HCT116 (cell line): ENCODE results near the gene PLEKHG3. TPM values are rescaled to one million over a fixed set of nuclear protein-coding genes. Genes with fewer than 3 reads are reported as not detected.
A peak's percentile ranks its signal among the peaks of the same experiment; 100 is the strongest.

ENCODE experiments used
- ATAC-seq: fragments of 200-7000 bp; cut with Tn5 transposase; 2 replicates; pipeline ENCODE4 v1.9.1; 2020; ENCODE audit warnings: mild to moderate bottlenecking, moderate library complexity
- BruUV-seq: library from RNA; stranded (reverse); fragments of 400-500 nt; replicated peaks from 2 replicates; lab custom pipeline; 2021; lab: Mats Ljungman, UMichigan
- CTCF ChIA-PET: fragments of 300-600 bp; sonication (Branson Sonifier 250); formaldehyde crosslinking; loops from one replicate; lab custom pipeline; 2021; ENCODE audit warnings: antibody characterized with exemption; lab: Charles Lee
- POLR2A ChIA-PET: fragments of 300-600, 350-600 bp; sonication (Branson Sonifier 250); formaldehyde crosslinking; loops from one replicate; lab custom pipeline; 2021; ENCODE audit warnings: antibody characterized with exemption; lab: Charles Lee
- RAD21 ChIA-PET, 2 experiments: fragments of 300-600 bp; sonication (Branson Sonifier 250); formaldehyde crosslinking; loops; one replicate each; lab custom pipeline; 2023; ENCODE audit warnings: low total read pairs in 2 of 2; ENCODE audit not compliant: uncharacterized antibody in 2 of 2, unreplicated experiment in 2 of 2, low non-redundant PET in 1 of 2; lab: Charles Lee
- DNase-seq: peaks from one replicate; pipeline ENCODE4 v3.0.0-alpha.2; 2010; ENCODE audit warnings: low read depth, low spot score
- H2AFZ ChIP-seq: fragments of 200-600 bp; shearing (Covaris generic), sonication (generic); 2 replicates; pipeline ENCODE4 v1.6.1; 2017; ENCODE audit warnings: low read depth, mixed run types, mixed read lengths, antibody characterized with exemption, low read length; ENCODE audit not compliant: poor library complexity, severe bottlenecking
- H3K27ac ChIP-seq: 2 replicates; pipeline ENCODE4 v1.5.1; 2012; ENCODE audit warnings: low read depth, low read length
- H3K27me3 ChIP-seq: fragments of 200-600 bp; sonication (generic); 2 replicates; pipeline ENCODE4 v1.6.1; 2016; ENCODE audit warnings: mixed run types, low read length, mixed read lengths; ENCODE audit not compliant: insufficient read depth
- H3K36me3 ChIP-seq, 2 experiments: fragments of 200-500 bp in 1 of 2; fragments of 200-600 bp in 1 of 2; sonication (Bioruptor generic) in 1 of 2; sonication (generic) in 1 of 2; 2 replicates each; pipeline versions ENCODE4 v1.5.1 to v1.6.1; 2014 to 2016; ENCODE audit warnings: low read length in 2 of 2, inconsistent platforms in 1 of 2, mixed read lengths in 1 of 2, mixed run types in 1 of 2; ENCODE audit not compliant: insufficient read depth in 2 of 2, control insufficient read depth in 1 of 2
- H3K4me1 ChIP-seq, 2 experiments: fragments of 200-600 bp in 1 of 2; sonication (generic) in 1 of 2; 2 replicates each; pipeline versions ENCODE4 v1.5.1 to v1.6.1; 2012 to 2017; ENCODE audit warnings: low read length in 2 of 2, inconsistent platforms in 1 of 2, mild to moderate bottlenecking in 1 of 2, mixed read lengths in 1 of 2, mixed run types in 1 of 2, moderate library complexity in 1 of 2; ENCODE audit not compliant: insufficient read depth in 2 of 2, control insufficient read depth in 1 of 2
- H3K4me2 ChIP-seq: fragments of 200-600 bp; sonication (generic); 2 replicates; pipeline ENCODE4 v1.6.1; 2017; ENCODE audit warnings: mixed run types, low read length, mixed read lengths
- H3K4me3 ChIP-seq, 2 experiments: fragments of 200-600 bp in 1 of 2; sonication (generic) in 1 of 2; replicated peaks in 1 of 2; 2 replicates each; pipeline ENCODE4 v1.5.1; 2011 to 2016; ENCODE audit warnings: low read length in 2 of 2, control low read depth in 1 of 2, low read depth in 1 of 2, mild to moderate bottlenecking in 1 of 2, mixed read lengths in 1 of 2, mixed run types in 1 of 2
- H3K79me2 ChIP-seq: fragments of 200-600 bp; sonication (generic); 2 replicates; pipeline ENCODE4 v1.6.1; 2017; ENCODE audit warnings: mild to moderate bottlenecking, mixed run types, low read length, moderate library complexity, mixed read lengths; ENCODE audit not compliant: insufficient read depth
- H3K9ac ChIP-seq: fragments of 200-600 bp; sonication (generic); 2 replicates; pipeline ENCODE4 v1.6.1; 2016; ENCODE audit warnings: low read length, mixed read lengths
- H3K9me2 ChIP-seq: fragments of 200-600 bp; sonication (generic), shearing (Covaris generic); 2 replicates; pipeline ENCODE4 v1.6.1; 2017; ENCODE audit warnings: mixed run types, mild to moderate bottlenecking, moderate library complexity; ENCODE audit not compliant: insufficient read depth
- H3K9me3 ChIP-seq, 2 experiments: fragments of 200-500 bp in 1 of 2; fragments of 200-600 bp in 1 of 2; sonication (Bioruptor generic) in 1 of 2; sonication (generic) in 1 of 2; 2 replicates each; pipeline ENCODE4 v1.6.1; 2014 to 2017; ENCODE audit warnings: low read length in 2 of 2, mixed read lengths in 2 of 2, inconsistent platforms in 1 of 2, low read depth in 1 of 2, mild to moderate bottlenecking in 1 of 2, mixed run types in 1 of 2, moderate library complexity in 1 of 2; ENCODE audit not compliant: control insufficient read depth in 1 of 2, insufficient read depth in 1 of 2
- H4K20me1 ChIP-seq: fragments of 200-600 bp; sonication (generic), shearing (Covaris generic); 2 replicates; pipeline ENCODE4 v1.6.1; 2017; ENCODE audit warnings: mixed run types, mild to moderate bottlenecking, moderate library complexity; ENCODE audit not compliant: insufficient read depth
- CEBPB ChIP-seq: IDR thresholded peaks from 2 replicates; pipeline ENCODE4 v1.6.1; 2012; ENCODE audit warnings: low read depth
- EGR1 ChIP-seq: IDR thresholded peaks from 2 replicates; pipeline ENCODE4 v1.6.1; 2012; ENCODE audit warnings: low read depth
- EZH2 ChIP-seq: fragments of 200-600 bp; sonication (generic); IDR thresholded peaks from 2 replicates; pipeline ENCODE4 v1.6.1; 2017; ENCODE audit warnings: antibody characterized with exemption, mixed run types
- EZH2phosphoT487 ChIP-seq: fragments of 200-600 bp; IDR thresholded peaks from 2 replicates; pipeline ENCODE4 v1.6.1; 2018; ENCODE audit warnings: antibody characterized with exemption, borderline replicate concordance
- JUND ChIP-seq: IDR thresholded peaks from 2 replicates; pipeline ENCODE4 v1.6.1; 2012
- POLR2A ChIP-seq: IDR thresholded peaks from 2 replicates; pipeline ENCODE4 v1.7.0; 2011; ENCODE audit warnings: borderline replicate concordance; ENCODE audit not compliant: insufficient read depth, insufficient read length; ENCODE audit errors: extremely low read depth
- RAD21 ChIP-seq: IDR thresholded peaks from 2 replicates; pipeline ENCODE4 v1.6.1; 2012; ENCODE audit warnings: low read depth, mild to moderate bottlenecking
- SP1 ChIP-seq: IDR thresholded peaks from 2 replicates; pipeline ENCODE4 v1.6.1; 2012; ENCODE audit warnings: low read depth
- SRF ChIP-seq: IDR thresholded peaks from 2 replicates; pipeline ENCODE4 v1.6.1; 2012; ENCODE audit warnings: low read depth
- YY1 ChIP-seq: IDR thresholded peaks from 2 replicates; pipeline ENCODE4 v1.6.1; 2011; ENCODE audit warnings: low read length, low read depth, moderate library complexity, mild to moderate bottlenecking; ENCODE audit not compliant: insufficient replicate concordance; ENCODE audit errors: extremely low read depth
- ZFX ChIP-seq: fragments of 450-650 bp; IDR thresholded peaks from 2 replicates; pipeline ENCODE4 v1.6.1; 2017
- ZNF274 ChIP-seq: fragments of 200-500 bp; sonication (Bioruptor generic); IDR thresholded peaks from 2 replicates; pipeline ENCODE4 v1.6.1; 2014; ENCODE audit warnings: mild to moderate bottlenecking, low read depth, low read length, inconsistent platforms
- intact Hi-C: fragments of 100-400 bp; cut with micrococcal nuclease; formaldehyde crosslinking; loops from 2 replicates; pipeline ENCODE4 v1.10.0; 2022
- total RNA-seq: library from RNA; stranded (reverse); gene quantifications from one replicate; pipeline ENCODE4 v1.2.1, GENCODE V29; 2021; ENCODE audit not compliant: unreplicated experiment
- TF ChIP-seq, protein P1 (sequence below): IDR thresholded peaks from 2 replicates; pipeline ENCODE4 v1.6.1; 2012; ENCODE audit warnings: low read depth

PLEKHG3 gene
- total RNA-seq, 1 experiment from 2014 or later = 55.6 TPM

DNA sequence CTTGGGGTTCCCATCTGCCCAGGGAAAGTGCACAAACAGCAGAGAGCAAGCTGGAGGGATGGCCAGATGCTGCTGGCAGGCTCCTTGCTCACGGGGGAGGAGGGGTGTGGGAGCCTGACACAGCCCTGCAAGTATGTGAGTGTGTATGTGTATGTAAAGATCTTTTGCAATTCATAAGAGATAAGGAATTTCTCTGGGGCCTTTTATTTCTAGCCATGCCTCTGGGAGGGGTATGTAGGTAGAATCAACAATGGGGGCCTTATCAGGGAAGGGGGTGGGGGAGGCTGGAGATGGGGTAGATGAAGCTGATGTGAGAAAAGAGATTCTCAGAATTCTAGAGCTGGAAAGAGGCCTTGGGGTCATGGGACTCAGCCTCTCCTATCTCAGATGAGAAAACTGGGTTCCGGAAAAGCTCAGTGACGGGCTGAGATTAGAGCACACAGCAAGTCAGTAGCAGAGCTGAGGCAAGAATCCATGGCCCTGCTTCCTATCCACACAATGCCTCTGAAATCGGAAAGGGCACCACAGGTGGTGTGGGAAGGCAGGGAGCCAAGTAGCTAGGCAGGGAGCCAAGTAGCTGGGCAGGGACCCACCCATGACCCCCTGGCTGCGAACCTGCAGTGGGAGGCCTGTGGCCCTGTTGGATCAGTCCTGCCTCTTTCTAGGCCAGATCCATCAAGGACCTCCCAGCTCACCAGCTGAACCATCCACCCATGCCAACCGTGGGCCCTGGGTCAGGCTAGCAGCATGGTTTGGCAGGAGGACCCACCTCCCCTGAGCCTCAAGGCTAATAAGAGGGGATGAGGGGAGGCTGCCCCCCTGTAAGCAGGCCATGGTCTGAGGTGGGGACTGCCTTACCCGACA lies 54.7 kb downstream of the PLEKHG3 start:
- TF ChIP-seq ZFX (no peak), EZH2 (no peak), RAD21 (no peak), JUND (no peak), CEBPB (no peak), SP1 (no peak), YY1 (no peak), POLR2A (no peak), ZNF274 (no peak), SRF (no peak), EGR1 (no peak), EZH2phosphoT487 (no peak)
- TF ChIP-seq, protein P1, sequence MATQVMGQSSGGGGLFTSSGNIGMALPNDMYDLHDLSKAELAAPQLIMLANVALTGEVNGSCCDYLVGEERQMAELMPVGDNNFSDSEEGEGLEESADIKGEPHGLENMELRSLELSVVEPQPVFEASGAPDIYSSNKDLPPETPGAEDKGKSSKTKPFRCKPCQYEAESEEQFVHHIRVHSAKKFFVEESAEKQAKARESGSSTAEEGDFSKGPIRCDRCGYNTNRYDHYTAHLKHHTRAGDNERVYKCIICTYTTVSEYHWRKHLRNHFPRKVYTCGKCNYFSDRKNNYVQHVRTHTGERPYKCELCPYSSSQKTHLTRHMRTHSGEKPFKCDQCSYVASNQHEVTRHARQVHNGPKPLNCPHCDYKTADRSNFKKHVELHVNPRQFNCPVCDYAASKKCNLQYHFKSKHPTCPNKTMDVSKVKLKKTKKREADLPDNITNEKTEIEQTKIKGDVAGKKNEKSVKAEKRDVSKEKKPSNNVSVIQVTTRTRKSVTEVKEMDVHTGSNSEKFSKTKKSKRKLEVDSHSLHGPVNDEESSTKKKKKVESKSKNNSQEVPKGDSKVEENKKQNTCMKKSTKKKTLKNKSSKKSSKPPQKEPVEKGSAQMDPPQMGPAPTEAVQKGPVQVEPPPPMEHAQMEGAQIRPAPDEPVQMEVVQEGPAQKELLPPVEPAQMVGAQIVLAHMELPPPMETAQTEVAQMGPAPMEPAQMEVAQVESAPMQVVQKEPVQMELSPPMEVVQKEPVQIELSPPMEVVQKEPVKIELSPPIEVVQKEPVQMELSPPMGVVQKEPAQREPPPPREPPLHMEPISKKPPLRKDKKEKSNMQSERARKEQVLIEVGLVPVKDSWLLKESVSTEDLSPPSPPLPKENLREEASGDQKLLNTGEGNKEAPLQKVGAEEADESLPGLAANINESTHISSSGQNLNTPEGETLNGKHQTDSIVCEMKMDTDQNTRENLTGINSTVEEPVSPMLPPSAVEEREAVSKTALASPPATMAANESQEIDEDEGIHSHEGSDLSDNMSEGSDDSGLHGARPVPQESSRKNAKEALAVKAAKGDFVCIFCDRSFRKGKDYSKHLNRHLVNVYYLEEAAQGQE = no peak
- H3K4me2 ChIP-seq = peak overlapping the region; percentile 37
- no peak overlapping the region for H2AFZ ChIP-seq
- H3K9me2 ChIP-seq = no peaks in the 10 kb centered on the region
- ChIA-PET POLR2A (no interaction called here), CTCF (interaction anchor here (0.6 to 1.9 kb wide), 5 partner anchors 9 to 415 kb away, joined by 3 to 7 read pairs (median 4); no protein-coding TSS in a partner anchor), RAD21 (no interaction called here)
- H3K79me2 ChIP-seq = no peaks in the 10 kb centered on the region
- no peaks in the 10 kb centered on the region for H3K36me3 ChIP-seq
- no TSS peak for BruUV-seq
- ATAC-seq = no peak
- H3K27me3 ChIP-seq = no peaks in the 10 kb centered on the region
- intact Hi-C loops = no loop called here
- H3K4me3 ChIP-seq = no peak overlapping the region
- H3K9me3 ChIP-seq = no peaks in the 10 kb centered on the region
- peaks cover 42 to 58% of the 10 kb centered on the region in 2 experiments for H3K4me1 ChIP-seq
- H4K20me1 ChIP-seq = no peaks in the 10 kb centered on the region
- no peak overlapping the region for H3K27ac ChIP-seq
- no peak for DNase-seq
- H3K9ac ChIP-seq = no peak overlapping the region
